Neutrophil (primary cell): ENCODE results near the gene KISS1R.

Experiments used
- H3K27ac ChIP-seq: fragments of 200-600 bp; sonication (generic); 2 replicates; pipeline ENCODE4 v1.5.1; 2016; ENCODE audit warnings: mild to moderate bottlenecking, moderate library complexity
- H3K27me3 ChIP-seq: fragments of 200-600 bp; sonication (generic); 2 replicates; pipeline ENCODE4 v1.6.0; 2016; ENCODE audit warnings: mild to moderate bottlenecking
- H3K36me3 ChIP-seq: fragments of 200-600 bp; sonication (generic); 2 replicates; pipeline ENCODE4 v1.5.1; 2017
- H3K4me1 ChIP-seq, 2 experiments: fragments of 200-600 bp in 1 of 2; sonication (generic) in 1 of 2; 1 replicate in 1 of 2; 2 replicates in 1 of 2; pipeline versions ENCODE4 v1.5.1 to v1.6.1; 2013 to 2016; ENCODE audit warnings: low read depth in 1 of 2, low read length in 1 of 2, mild to moderate bottlenecking in 1 of 2, moderate library complexity in 1 of 2; ENCODE audit not compliant: control insufficient read depth in 1 of 2, insufficient read depth in 1 of 2
- H3K4me3 ChIP-seq, 2 experiments: fragments of 200-600 bp in 1 of 2; sonication (generic) in 1 of 2; 1 replicate in 1 of 2; 2 replicates in 1 of 2; pipeline ENCODE4 v1.5.1; 2013 to 2016; ENCODE audit warnings: low read depth in 1 of 2, low read length in 1 of 2, mild to moderate bottlenecking in 1 of 2, moderate library complexity in 1 of 2
- H3K9me3 ChIP-seq: fragments of 200-600 bp; sonication (generic); 2 replicates; pipeline ENCODE4 v1.5.1; 2016
- CTCF ChIP-seq: fragments of 200-600 bp; sonication (generic); IDR thresholded peaks from 2 replicates; pipeline ENCODE4 v1.5.1; 2016; ENCODE audit warnings: antibody characterized with exemption

Gene KISS1R

GRCh38 chr19:948842-949496 lies 31.8 kb downstream of the KISS1R start:
- Histone ChIP-seq H3K27ac (no peak overlapping the region), H3K4me3 (no peak overlapping the region), H3K9me3 (no peaks in the 10 kb centered on the region), H3K4me1 (peaks cover 37 to 45% of the 10 kb centered on the region in 2 experiments), H3K27me3 (no peaks in the 10 kb centered on the region), H3K36me3 (peaks cover 20% of the 10 kb centered on the region)
- no peak for TF ChIP-seq CTCF

- Histone ChIP-seq H3K4me3 (no peak overlapping the region), H3K4me1 (peaks cover 36 to 41% of the 10 kb centered on the region in 2 experiments), H3K36me3 (peaks cover 21% of the 10 kb centered on the region), H3K9me3 (no peaks in the 10 kb centered on the region), H3K27me3 (no peaks in the 10 kb centered on the region), H3K27ac (no peak overlapping the region)
- TF ChIP-seq CTCF: no peak
Measured at GRCh38 chr19:950352-951066, 33.4 kb downstream of the KISS1R start.

GRCh38 chr19:952049-952679 lies 35.0 kb downstream of the KISS1R start:
- H3K4me1 ChIP-seq: peaks cover 31 to 37% of the 10 kb centered on the region in 2 experiments
- H3K36me3 ChIP-seq: peaks cover 18% of the 10 kb centered on the region
- H3K4me3 ChIP-seq: peak overlapping the region; percentile 49 to 58
- no peaks in the 10 kb centered on the region for H3K9me3 ChIP-seq
- peak overlapping the region; percentile 69 for H3K27ac ChIP-seq
- H3K27me3 ChIP-seq: no peaks in the 10 kb centered on the region
- TF ChIP-seq CTCF: no peak

GRCh38 chr19:952680-953444 lies 35.7 kb downstream of the KISS1R start:
- no peak for TF ChIP-seq CTCF
- peaks cover 24 to 30% of the 10 kb centered on the region in 2 experiments for H3K4me1 ChIP-seq
- peak overlapping the region; percentile 69 for H3K27ac ChIP-seq
- no peaks in the 10 kb centered on the region for H3K27me3 ChIP-seq
- no peaks in the 10 kb centered on the region for H3K9me3 ChIP-seq
- H3K4me3 ChIP-seq: peak overlapping the region; percentile 49 to 58
- peaks cover 11% of the 10 kb centered on the region for H3K36me3 ChIP-seq

GRCh38 chr19:953445-954271 lies 36.5 kb downstream of the KISS1R start:
- peaks cover 19 to 25% of the 10 kb centered on the region in 2 experiments for H3K4me1 ChIP-seq
- H3K27ac ChIP-seq: peak overlapping the region; percentile 69
- peak overlapping the region; percentile 49 to 58 for H3K4me3 ChIP-seq
- H3K27me3 ChIP-seq: no peaks in the 10 kb centered on the region
- no peak for TF ChIP-seq CTCF
- no peaks in the 10 kb centered on the region for H3K9me3 ChIP-seq
- H3K36me3 ChIP-seq: peaks cover 5% of the 10 kb centered on the region
